ACC112 (cell line): ENCODE results near the gene PSMB10.

Experiments used
- H2AFZ ChIP-seq: fragments of 200-600 bp; sonication (generic); one replicate; pipeline ENCODE4 v1.6.0; 2017; ENCODE audit warnings: antibody characterized with exemption, low read length; ENCODE audit not compliant: unreplicated experiment
- H3K27ac ChIP-seq: fragments of 200-600 bp; sonication (generic); 2 replicates; pipeline ENCODE4 v1.5.1; 2014; ENCODE audit warnings: low read depth, mild to moderate bottlenecking, antibody characterized with exemption, low read length, moderate library complexity
- H3K27me3 ChIP-seq: fragments of 200-600 bp; sonication (generic); 2 replicates; pipeline ENCODE4 v1.6.1; 2014; ENCODE audit warnings: mild to moderate bottlenecking, antibody characterized with exemption, low read length, moderate library complexity, mixed read lengths; ENCODE audit not compliant: insufficient read depth
- H3K36me3 ChIP-seq: fragments of 200-600 bp; sonication (generic); 2 replicates; pipeline ENCODE4 v1.6.1; 2016; ENCODE audit warnings: mild to moderate bottlenecking, antibody characterized with exemption, low read length, moderate library complexity, mixed read lengths; ENCODE audit not compliant: insufficient read depth
- H3K4me1 ChIP-seq: fragments of 200-600 bp; sonication (generic); one replicate; pipeline ENCODE4 v1.6.1; 2016; ENCODE audit warnings: low read length, mixed read lengths; ENCODE audit not compliant: insufficient read depth, unreplicated experiment, control insufficient read depth
- H3K4me3 ChIP-seq: fragments of 200-600 bp; sonication (generic); 2 replicates; pipeline ENCODE4 v1.5.1; 2014; ENCODE audit warnings: mild to moderate bottlenecking, low read depth, low read length
- H3K79me2 ChIP-seq: fragments of 200-600 bp; sonication (generic); one replicate; pipeline ENCODE4 v1.6.0; 2016; ENCODE audit warnings: low read length; ENCODE audit not compliant: control insufficient read depth, unreplicated experiment, insufficient read depth

The PSMB10 gene

GRCh38 chr16:67962135-67962534, 25.5 kb upstream of the PSMB10 start:
- Histone ChIP-seq H3K27ac (no peak overlapping the region), H3K4me1 (peaks cover 68% of the 10 kb centered on the region), H3K36me3 (peaks cover 30% of the 10 kb centered on the region), H3K4me3 (no peak overlapping the region), H3K79me2 (peaks cover 74% of the 10 kb centered on the region), H2AFZ (no peak overlapping the region), H3K27me3 (no peaks in the 10 kb centered on the region)

GRCh38 chr16:67961551-67961957, 24.9 kb upstream of the PSMB10 start:
- Histone ChIP-seq H3K79me2 (peaks cover 68% of the 10 kb centered on the region), H3K4me1 (peaks cover 63% of the 10 kb centered on the region), H3K27me3 (no peaks in the 10 kb centered on the region), H2AFZ (no peak overlapping the region), H3K4me3 (no peak overlapping the region), H3K36me3 (peaks cover 30% of the 10 kb centered on the region), H3K27ac (no peak overlapping the region)

GRCh38 chr16:67959536-67960329, 23.1 kb upstream of the PSMB10 start:
- H3K4me3 ChIP-seq: peak overlapping the region; percentile 36; the same call in 1 of the 2 replicates
- peak overlapping the region; percentile 68 for H3K27ac ChIP-seq

GRCh38 chr16:67957622-67958021, 21.0 kb upstream of the PSMB10 start:
- Histone ChIP-seq H3K27me3 (no peaks in the 10 kb centered on the region), H3K4me1 (peaks cover 32% of the 10 kb centered on the region), H3K27ac (no peak overlapping the region), H3K36me3 (peaks cover 34% of the 10 kb centered on the region; the same call in 1 of the 2 replicates), H3K4me3 (no peak overlapping the region), H3K79me2 (peaks cover 30% of the 10 kb centered on the region), H2AFZ (no peak overlapping the region)

More at GRCh38 chr16:67959536-67960329, 23.1 kb upstream of the PSMB10 start:
- H3K27me3 ChIP-seq: no peaks in the 10 kb centered on the region
- H3K79me2 ChIP-seq: peaks cover 50% of the 10 kb centered on the region
- peaks cover 44% of the 10 kb centered on the region for H3K4me1 ChIP-seq
- peaks cover 35% of the 10 kb centered on the region; the same call in 1 of the 2 replicates for H3K36me3 ChIP-seq
- H2AFZ ChIP-seq: no peak overlapping the region

GRCh38 chr16:67954421-67955196, 18.0 kb upstream of the PSMB10 start:
- peaks cover 10% of the 10 kb centered on the region for H3K4me1 ChIP-seq
- peaks cover 17% of the 10 kb centered on the region for H3K79me2 ChIP-seq
- no peak overlapping the region for H2AFZ ChIP-seq
- no peaks in the 10 kb centered on the region for H3K27me3 ChIP-seq
- H3K4me3 ChIP-seq: no peak overlapping the region
- no peak overlapping the region for H3K27ac ChIP-seq
- H3K36me3 ChIP-seq: peaks cover 24% of the 10 kb centered on the region; the same call in 1 of the 2 replicates

GRCh38 chr16:67953641-67954375, 17.2 kb upstream of the PSMB10 start:
- peaks cover 23% of the 10 kb centered on the region; the same call in 1 of the 2 replicates for H3K36me3 ChIP-seq
- peaks cover 2% of the 10 kb centered on the region for H3K4me1 ChIP-seq
- no peak overlapping the region for H3K4me3 ChIP-seq
- H3K27ac ChIP-seq: no peak overlapping the region
- no peaks in the 10 kb centered on the region for H3K27me3 ChIP-seq
- H2AFZ ChIP-seq: no peak overlapping the region
- H3K79me2 ChIP-seq: peaks cover 11% of the 10 kb centered on the region

- no peaks in the 10 kb centered on the region for H3K27me3 ChIP-seq
- no peak overlapping the region for H3K4me3 ChIP-seq
- H3K27ac ChIP-seq: no peak overlapping the region
- no peak overlapping the region for H2AFZ ChIP-seq
- peaks cover 30% of the 10 kb centered on the region; the same call in 1 of the 2 replicates for H3K36me3 ChIP-seq
- H3K79me2 ChIP-seq: peaks cover 2% of the 10 kb centered on the region
- H3K4me1 ChIP-seq: no peaks in the 10 kb centered on the region
Measured at GRCh38 chr16:67951485-67951884, 14.8 kb upstream of the PSMB10 start.

GRCh38 chr16:67950335-67950843, 13.7 kb upstream of the PSMB10 start:
- no peaks in the 10 kb centered on the region for H3K4me1 ChIP-seq
- H3K4me3 ChIP-seq: no peak overlapping the region
- peaks cover 2% of the 10 kb centered on the region for H3K79me2 ChIP-seq
- peaks cover 38% of the 10 kb centered on the region; the same call in 1 of the 2 replicates for H3K36me3 ChIP-seq
- no peak overlapping the region for H3K27ac ChIP-seq
- H2AFZ ChIP-seq: no peak overlapping the region
- no peaks in the 10 kb centered on the region for H3K27me3 ChIP-seq

GRCh38 chr16:67949645-67950044, 13.0 kb upstream of the PSMB10 start:
- Histone ChIP-seq H3K36me3 (peaks cover 32% of the 10 kb centered on the region; the same call in 1 of the 2 replicates), H3K4me3 (no peak overlapping the region)

GRCh38 chr16:67948015-67948414, 11.4 kb upstream of the PSMB10 start:
- Histone ChIP-seq H3K4me1 (no peaks in the 10 kb centered on the region), H3K36me3 (peaks cover 25% of the 10 kb centered on the region; the same call in 1 of the 2 replicates), H3K27me3 (no peaks in the 10 kb centered on the region), H3K79me2 (peaks cover 2% of the 10 kb centered on the region), H2AFZ (no peak overlapping the region), H3K4me3 (no peak overlapping the region), H3K27ac (no peak overlapping the region)

More at GRCh38 chr16:67949645-67950044, 13.0 kb upstream of the PSMB10 start:
- Histone ChIP-seq H2AFZ (no peak overlapping the region), H3K27ac (no peak overlapping the region), H3K79me2 (peaks cover 2% of the 10 kb centered on the region), H3K4me1 (no peaks in the 10 kb centered on the region), H3K27me3 (no peaks in the 10 kb centered on the region)
